ENCODE measurements around the gene FANCD2. TPM values are rescaled to one million over a fixed set of nuclear protein-coding genes. Genes with fewer than 3 reads are reported as not detected.

Gene FANCD2
- total RNA-seq, 1 experiment from 2014 or later: 74.9 TPM

GRCh38 chr3:10093678-10094077, 67.4 kb downstream of the FANCD2 start:
- Histone ChIP-seq H3K9ac (ENCODE audit: extremely low read depth, insufficient read length, low read length) (no peak overlapping the region), H2AK5ac (ENCODE audit: insufficient read length, low read length) (no peak overlapping the region), H3K79me1 (ENCODE audit: insufficient read depth, low read depth, low read length, poor library complexity, severe bottlenecking) (no peaks in the 10 kb centered on the region), H3K4me2 (ENCODE audit: insufficient read depth, insufficient read length, low read length) (no peak overlapping the region), H4K8ac (replicated peaks; ENCODE audit: insufficient read length, low read depth, low read length) (no peak overlapping the region), H3K4me1 (ENCODE audit: insufficient read depth, low read length) (no peaks in the 10 kb centered on the region), H3K56ac (ENCODE audit: insufficient read length, low read depth, low read length) (no peak overlapping the region), H3K23me2 (ENCODE audit: insufficient read length, low read depth, low read length, poor library complexity, severe bottlenecking) (no peaks in the 10 kb centered on the region), H3K27me3 (ENCODE audit: insufficient read depth, low read length) (no peaks in the 10 kb centered on the region), H3K23ac (ENCODE audit: insufficient read length, low read depth, low read length) (no peak overlapping the region), H2BK5ac (ENCODE audit: insufficient read length, low read length) (no peak overlapping the region), H3K14ac (ENCODE audit: insufficient read depth, low read length) (no peak overlapping the region), H2BK12ac (ENCODE audit: insufficient read length, low read depth, low read length) (no peak overlapping the region), H3T11ph (ENCODE audit: low read length) (no peak overlapping the region), H2BK20ac (ENCODE audit: low read depth, low read length, poor library complexity, severe bottlenecking) (no peak overlapping the region), H2AFZ (ENCODE audit: low read length) (no peak overlapping the region), H4K20me1 (ENCODE audit: control insufficient read depth, insufficient read depth, insufficient read length) (no peaks in the 10 kb centered on the region), H3K4ac (ENCODE audit: low read depth, low read length) (no peak overlapping the region), H4K91ac (ENCODE audit: insufficient read length, low read depth, low read length) (no peak overlapping the region), H2BK15ac (ENCODE audit: low read depth, low read length) (no peak overlapping the region), H3K18ac (ENCODE audit: insufficient read length, low read depth, low read length) (no peak overlapping the region), H3K27ac (ENCODE audit: insufficient read length, low read depth, low read length) (no peak overlapping the region), H2BK120ac (ENCODE audit: low read depth, low read length, poor library complexity, severe bottlenecking) (no peak overlapping the region), H3K9me3 (ENCODE audit: control insufficient read depth, low read depth, low read length) (no peaks in the 10 kb centered on the region), H3K79me2 (ENCODE audit: insufficient read depth, low read length) (no peaks in the 10 kb centered on the region), H4K5ac (ENCODE audit: insufficient read length, low read depth, low read length) (no peak overlapping the region)
- Mint-ChIP-seq H3K36me3 (ENCODE audit: insufficient read depth in 1 of 3, low read depth in 3 of 3) (peaks cover 23 to 78% (median 65%) of the 10 kb centered on the region in 3 experiments; a peak in 6 of 7 replicates), H3K9me3 (no peaks in the 10 kb centered on the region), H3K27me3 (ENCODE audit: low read depth) (no peaks in the 10 kb centered on the region), H3K4me1 (no peaks in the 10 kb centered on the region), H3K4me3 (no peak overlapping the region), H3K27ac (no peak overlapping the region)
- WGBS (ENCODE audit: extremely low coverage, insufficient read length, low lambda C conversion rate): no CpG with 5 or more reads among the region's 3 CpGs
- no peak for TF ChIP-seq CTCF (conservative IDR thresholded peaks at IDR 0.05)
- no peak for DNase-seq

Measured in H9 (cell line).